A673 (cell line): ENCODE measurements around the gene INHBA.

ENCODE experiments used
- CTCF ChIP-seq: fragments of 300-800, 200-600 bp; sonication (generic); conservative IDR thresholded peaks from 2 replicates; pipeline ENCODE4 v1.5.1; 2017; ENCODE audit warnings: low read depth, mild to moderate bottlenecking, antibody characterized with exemption, low read length, moderate library complexity, mixed read lengths
- EZH2 ChIP-seq: fragments of 200-600 bp; sonication (generic); IDR thresholded peaks from 2 replicates; pipeline ENCODE4 v1.6.1; 2017; ENCODE audit warnings: borderline replicate concordance, low read depth, mild to moderate bottlenecking, mixed read lengths, antibody characterized with exemption, low read length; ENCODE audit not compliant: poor library complexity, severe bottlenecking

DNA sequence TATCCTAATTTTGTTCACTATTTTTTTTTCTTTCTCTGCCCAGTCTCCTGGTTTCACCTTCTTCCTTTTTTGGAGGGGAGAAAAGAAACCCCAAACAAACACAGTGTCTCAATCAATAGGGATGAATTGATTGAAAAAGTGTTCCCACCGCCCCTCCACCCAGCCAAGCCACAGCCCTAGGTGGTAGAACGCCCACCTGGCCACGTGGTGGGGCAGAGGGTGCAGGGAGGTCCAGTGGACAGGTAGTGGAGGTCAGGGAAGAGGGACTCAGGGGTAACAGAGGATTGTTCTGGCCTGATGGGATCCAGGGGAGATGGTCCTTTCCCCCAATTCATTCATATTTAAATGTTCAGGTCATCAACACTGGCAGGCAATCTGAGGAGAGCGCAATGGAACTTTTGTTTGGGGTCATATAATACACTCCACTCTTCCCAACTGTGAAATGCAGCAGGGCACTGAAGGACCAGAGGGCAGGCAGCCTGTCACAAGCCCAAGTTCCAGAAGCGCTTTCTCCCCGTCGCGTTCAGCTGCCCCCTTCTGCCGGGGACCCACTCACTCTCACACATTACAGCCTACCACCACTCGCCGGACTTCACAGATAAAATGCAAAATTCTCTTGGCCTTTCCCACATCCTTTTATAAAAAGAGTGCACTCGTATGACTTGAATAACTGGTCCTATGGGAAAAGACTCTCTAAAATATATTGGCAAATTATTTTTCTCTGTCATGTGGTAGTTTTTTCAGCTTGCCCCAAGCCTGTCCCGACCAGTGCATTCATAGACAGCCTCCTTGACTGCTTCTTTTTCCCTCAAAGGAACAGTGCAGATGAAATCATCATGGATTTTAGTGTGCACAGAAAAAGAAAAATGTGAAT, 1.6 kb downstream of the INHBA start:
- TF ChIP-seq CTCF (no peak), EZH2 (no peak)
